Mucosa of stomach (tissue), 1 donor: ENCODE data around the gene BCL3.
"Not testable (repeated sequence)": the region's sequence is repeated elsewhere in the genome, so short reads cannot be mapped to it uniquely, and the experiment has no call there.

Source experiments
- H3K27me3 ChIP-seq: one replicate; pipeline ENCODE4 v1.7.0; 2013; ENCODE audit warnings: mild to moderate bottlenecking, low read length; ENCODE audit not compliant: control insufficient read depth, insufficient read depth
- H3K36me3 ChIP-seq: one replicate; pipeline ENCODE4 v1.7.0; 2013; ENCODE audit warnings: low read length; ENCODE audit not compliant: control insufficient read depth, insufficient read depth
- H3K4me1 ChIP-seq: one replicate; pipeline ENCODE4 v1.7.0; 2013; ENCODE audit warnings: mild to moderate bottlenecking, low read length; ENCODE audit not compliant: control insufficient read depth, insufficient read depth
- H3K4me3 ChIP-seq: one replicate; pipeline ENCODE4 v1.7.0; 2013; ENCODE audit warnings: low read length
- H3K9ac ChIP-seq: one replicate; pipeline ENCODE4 v1.7.0; 2013; ENCODE audit warnings: mild to moderate bottlenecking, low read length, moderate library complexity
- H3K9me3 ChIP-seq: one replicate; pipeline ENCODE4 v1.7.0; 2013; ENCODE audit warnings: mild to moderate bottlenecking, low read length, moderate library complexity; ENCODE audit not compliant: control insufficient read depth
- donor health status: Pancreatic carcinoma.

BCL3 gene

GRCh38 chr19:44748426-44749254 is at the start of gene BCL3:
BCL3 (plus strand) TSS chr19:44748708; CDS start chr19:44748791, 83 bp downstream.
- Histone ChIP-seq H3K4me1 (peaks cover 76% of the 10 kb centered on the region), H3K36me3 (peaks cover 6% of the 10 kb centered on the region), H3K4me3 (peak within 1 kb of the TSS; percentile 33)

GRCh38 chr19:44700547-44700946 is 48.0 kb upstream of the BCL3 start:
- H3K4me3 ChIP-seq, result no peak overlapping the region
- H3K4me1 ChIP-seq, result peaks cover 31% of the 10 kb centered on the region
- no peaks in the 10 kb centered on the region for H3K27me3 ChIP-seq
- no peak overlapping the region for H3K9ac ChIP-seq
- no peaks in the 10 kb centered on the region for H3K36me3 ChIP-seq
- no peaks in the 10 kb centered on the region for H3K9me3 ChIP-seq

More at GRCh38 chr19:44748426-44749254, at the start of gene BCL3:
- Histone ChIP-seq H3K9me3 (no peaks in the 10 kb centered on the region), H3K9ac (peak within 1 kb of the TSS; percentile 79), H3K27me3 (no peaks in the 10 kb centered on the region)

- H3K9me3 ChIP-seq, result no peaks in the 10 kb centered on the region
- no peaks in the 10 kb centered on the region for H3K27me3 ChIP-seq
- H3K9ac ChIP-seq, result no peak overlapping the region
- peaks cover 27% of the 10 kb centered on the region for H3K4me1 ChIP-seq
- H3K36me3 ChIP-seq, result no peaks in the 10 kb centered on the region
- H3K4me3 ChIP-seq, result no peak overlapping the region
Observed at GRCh38 chr19:44701228-44701627, 47.3 kb upstream of the BCL3 start.

- no peaks in the 10 kb centered on the region for H3K36me3 ChIP-seq
- H3K4me1 ChIP-seq, result peaks cover 19% of the 10 kb centered on the region
- H3K27me3 ChIP-seq, result no peaks in the 10 kb centered on the region
- H3K9me3 ChIP-seq, result no peaks in the 10 kb centered on the region
- H3K9ac ChIP-seq, result no peak overlapping the region
- H3K4me3 ChIP-seq, result no peak overlapping the region
Observed at GRCh38 chr19:44702551-44703176, 45.8 kb upstream of the BCL3 start.

GRCh38 chr19:44703336-44704078 is 45.0 kb upstream of the BCL3 start:
- Histone ChIP-seq H3K4me3 (no peak overlapping the region), H3K9me3 (no peaks in the 10 kb centered on the region), H3K27me3 (no peaks in the 10 kb centered on the region), H3K4me1 (peaks cover 10% of the 10 kb centered on the region), H3K36me3 (no peaks in the 10 kb centered on the region), H3K9ac (no peak overlapping the region)

GRCh38 chr19:44704982-44705381 is 43.5 kb upstream of the BCL3 start:
- H3K9me3 ChIP-seq, result no peaks in the 10 kb centered on the region
- no peaks in the 10 kb centered on the region for H3K36me3 ChIP-seq
- H3K4me1 ChIP-seq, result peaks cover 7% of the 10 kb centered on the region
- no peaks in the 10 kb centered on the region for H3K27me3 ChIP-seq
- no peak overlapping the region for H3K4me3 ChIP-seq
- H3K9ac ChIP-seq, result no peak overlapping the region

GRCh38 chr19:44705502-44706010 is 43.0 kb upstream of the BCL3 start:
- Histone ChIP-seq H3K9me3 (no peaks in the 10 kb centered on the region), H3K4me1 (peaks cover 6% of the 10 kb centered on the region), H3K4me3 (no peak overlapping the region), H3K27me3 (no peaks in the 10 kb centered on the region), H3K9ac (no peak overlapping the region), H3K36me3 (no peaks in the 10 kb centered on the region)

GRCh38 chr19:44706506-44707236 is 41.8 kb upstream of the BCL3 start:
- Histone ChIP-seq H3K9me3 (no peaks in the 10 kb centered on the region), H3K36me3 (no peaks in the 10 kb centered on the region), H3K4me1 (no peaks in the 10 kb centered on the region), H3K9ac (no peak overlapping the region), H3K27me3 (no peaks in the 10 kb centered on the region), H3K4me3 (no peak overlapping the region)

GRCh38 chr19:44707794-44708193 is 40.7 kb upstream of the BCL3 start:
- Histone ChIP-seq H3K36me3 (no peaks in the 10 kb centered on the region), H3K27me3 (no peaks in the 10 kb centered on the region), H3K4me3 (no peak overlapping the region), H3K4me1 (no peaks in the 10 kb centered on the region), H3K9me3 (no peaks in the 10 kb centered on the region), H3K9ac (no peak overlapping the region)

GRCh38 chr19:44708940-44709339 is 39.6 kb upstream of the BCL3 start:
- no peaks in the 10 kb centered on the region for H3K9me3 ChIP-seq
- no peaks in the 10 kb centered on the region for H3K36me3 ChIP-seq
- H3K4me1 ChIP-seq, result no peaks in the 10 kb centered on the region
- no peaks in the 10 kb centered on the region for H3K27me3 ChIP-seq
- no peak overlapping the region for H3K9ac ChIP-seq
- no peak overlapping the region for H3K4me3 ChIP-seq

- H3K36me3 ChIP-seq, H3K4me3 ChIP-seq, H3K9ac ChIP-seq, H3K27me3 ChIP-seq, H3K9me3 ChIP-seq, H3K4me1 ChIP-seq: not testable (repeated sequence)
Observed at GRCh38 chr19:44709434-44710266, 38.9 kb upstream of the BCL3 start.
